H9 (cell line): ENCODE measurements around the gene SLC25A12. TPM values are rescaled to one million over a fixed set of nuclear protein-coding genes. Genes with fewer than 3 reads are reported as not detected.

Experiments used
- DNase-seq: peaks from one replicate; pipeline ENCODE4 v3.0.0-alpha.2; 2017
- H2AFZ ChIP-seq: one replicate; pipeline ENCODE4 v1.6.1; 2013; ENCODE audit warnings: mild to moderate bottlenecking, low read length, control low read depth, moderate library complexity
- H2AK5ac ChIP-seq: 2 replicates; pipeline ENCODE4 v1.6.1; 2013; ENCODE audit warnings: low read length, control low read depth, mixed read lengths; ENCODE audit not compliant: insufficient read length
- H2BK120ac ChIP-seq: one replicate; pipeline ENCODE4 v1.6.1; 2013; ENCODE audit warnings: low read depth, mild to moderate bottlenecking, low read length, control low read depth, inconsistent platforms; ENCODE audit not compliant: poor library complexity, severe bottlenecking
- H2BK12ac ChIP-seq: 2 replicates; pipeline ENCODE4 v1.6.1; 2013; ENCODE audit warnings: low read length, control low read depth, mixed read lengths, low read depth; ENCODE audit not compliant: insufficient read length
- H2BK15ac ChIP-seq: 2 replicates; pipeline ENCODE4 v1.6.1; 2013; ENCODE audit warnings: low read depth, low read length, control low read depth
- H2BK20ac ChIP-seq: one replicate; pipeline ENCODE4 v1.6.1; 2013; ENCODE audit warnings: low read depth, mild to moderate bottlenecking, low read length, control low read depth, inconsistent platforms; ENCODE audit not compliant: poor library complexity, severe bottlenecking
- H2BK5ac ChIP-seq: 2 replicates; pipeline ENCODE4 v1.6.1; 2013; ENCODE audit warnings: low read length, control low read depth, mixed read lengths; ENCODE audit not compliant: insufficient read length
- H3K14ac ChIP-seq: 2 replicates; pipeline ENCODE4 v1.6.1; 2013; ENCODE audit warnings: low read length, control low read depth; ENCODE audit not compliant: insufficient read depth
- H3K18ac ChIP-seq: 2 replicates; pipeline ENCODE4 v1.6.1; 2013; ENCODE audit warnings: low read depth, mild to moderate bottlenecking, mixed read lengths, low read length, control low read depth; ENCODE audit not compliant: insufficient read length
- H3K23ac ChIP-seq: 2 replicates; pipeline ENCODE4 v1.6.1; 2013; ENCODE audit warnings: low read length, control low read depth, mixed read lengths, low read depth; ENCODE audit not compliant: insufficient read length
- H3K23me2 ChIP-seq: 2 replicates; pipeline ENCODE4 v1.6.1; 2013; ENCODE audit warnings: low read depth, mild to moderate bottlenecking, mixed read lengths, low read length, control low read depth; ENCODE audit not compliant: insufficient read length, poor library complexity, severe bottlenecking
- H3K27ac ChIP-seq: 2 replicates; pipeline ENCODE4 v1.5.1; 2013; ENCODE audit warnings: low read length, control low read depth, mixed read lengths, low read depth; ENCODE audit not compliant: insufficient read length
- H3K27me3 ChIP-seq: 2 replicates; pipeline ENCODE4 v1.6.1; 2013; ENCODE audit warnings: low read length, control low read depth, inconsistent platforms; ENCODE audit not compliant: insufficient read depth
- H3K4ac ChIP-seq: 2 replicates; pipeline ENCODE4 v1.6.1; 2013; ENCODE audit warnings: low read depth, mild to moderate bottlenecking, control low read depth, inconsistent platforms, low read length, moderate library complexity
- H3K4me1 ChIP-seq: 2 replicates; pipeline ENCODE4 v1.6.1; 2013; ENCODE audit warnings: low read length, control low read depth, inconsistent platforms; ENCODE audit not compliant: insufficient read depth
- H3K4me2 ChIP-seq: 2 replicates; pipeline ENCODE4 v1.6.1; 2013; ENCODE audit warnings: low read length, control low read depth, mixed read lengths; ENCODE audit not compliant: insufficient read length, insufficient read depth
- H3K56ac ChIP-seq: 2 replicates; pipeline ENCODE4 v1.6.1; 2013; ENCODE audit warnings: low read depth, mild to moderate bottlenecking, mixed read lengths, low read length, control low read depth; ENCODE audit not compliant: insufficient read length
- H3K79me1 ChIP-seq: 2 replicates; pipeline ENCODE4 v1.6.1; 2013; ENCODE audit warnings: low read depth, mild to moderate bottlenecking, moderate library complexity, low read length, control low read depth, inconsistent platforms; ENCODE audit not compliant: insufficient read depth, poor library complexity, severe bottlenecking
- H3K79me2 ChIP-seq: 2 replicates; pipeline ENCODE4 v1.6.1; 2013; ENCODE audit warnings: low read length, control low read depth, inconsistent platforms; ENCODE audit not compliant: insufficient read depth
- H3K9ac ChIP-seq: 2 replicates; pipeline ENCODE4 v1.6.1; 2013; ENCODE audit warnings: low read length, control low read depth, mixed read lengths; ENCODE audit not compliant: insufficient read length; ENCODE audit errors: extremely low read depth
- H3K9me3 ChIP-seq: one replicate; pipeline ENCODE4 v1.6.1; 2013; ENCODE audit warnings: low read depth, low read length, inconsistent platforms; ENCODE audit not compliant: control insufficient read depth
- H3T11ph ChIP-seq: one replicate; pipeline ENCODE4 v1.6.1; 2013; ENCODE audit warnings: mild to moderate bottlenecking, low read length, control low read depth, inconsistent platforms
- H4K20me1 ChIP-seq: one replicate; pipeline ENCODE4 v1.6.1; 2013; ENCODE audit not compliant: control insufficient read depth, insufficient read length, insufficient read depth
- H4K5ac ChIP-seq: 2 replicates; pipeline ENCODE4 v1.6.1; 2013; ENCODE audit warnings: low read depth, mild to moderate bottlenecking, mixed read lengths, low read length, control low read depth; ENCODE audit not compliant: insufficient read length
- H4K8ac ChIP-seq: replicated peaks from 2 replicates; pipeline ENCODE4 v1.6.1; 2013; ENCODE audit warnings: low read length, control low read depth, mixed read lengths, low read depth; ENCODE audit not compliant: insufficient read length
- H4K91ac ChIP-seq: 2 replicates; pipeline ENCODE4 v1.6.1; 2013; ENCODE audit warnings: low read depth, mild to moderate bottlenecking, moderate library complexity, mixed read lengths, low read length, control low read depth; ENCODE audit not compliant: insufficient read length
- H3K27ac Mint-ChIP-seq, 3 experiments: 2 replicates in 2 of 3; 3 replicates in 1 of 3; pipeline ENCODE4 v1.8.0; 2020 to 2021; ENCODE audit warnings: mixed read lengths in 3 of 3, mild to moderate bottlenecking in 1 of 3, moderate library complexity in 1 of 3
- H3K27me3 Mint-ChIP-seq: 2 replicates; pipeline ENCODE4 v1.8.0; 2021; ENCODE audit warnings: low read depth, mild to moderate bottlenecking, moderate library complexity, mixed read lengths
- H3K36me3 Mint-ChIP-seq, 3 experiments: 2 replicates in 2 of 3; 3 replicates in 1 of 3; pipeline ENCODE4 v1.8.0; 2020 to 2021; ENCODE audit warnings: low read depth in 3 of 3, mixed read lengths in 3 of 3; ENCODE audit not compliant: insufficient read depth in 1 of 3
- H3K4me1 Mint-ChIP-seq, 2 experiments: 2 replicates each; pipeline ENCODE4 v1.8.0; 2020; ENCODE audit warnings: mixed read lengths in 2 of 2
- H3K4me3 Mint-ChIP-seq, 2 experiments: 2 replicates in 1 of 2; 3 replicates in 1 of 2; pipeline ENCODE4 v1.8.0; 2020 to 2021; ENCODE audit warnings: mild to moderate bottlenecking in 2 of 2, mixed read lengths in 2 of 2, moderate library complexity in 1 of 2
- H3K9me3 Mint-ChIP-seq, 2 experiments: 2 replicates in 1 of 2; 3 replicates in 1 of 2; pipeline ENCODE4 v1.8.0; 2020; ENCODE audit warnings: mild to moderate bottlenecking in 2 of 2, mixed read lengths in 2 of 2, moderate library complexity in 1 of 2
- CTCF ChIP-seq: fragments of 200-600 bp; sonication (generic); conservative IDR thresholded peaks from 3 replicates; pipeline ENCODE4 v1.8.0; 2021; ENCODE audit warnings: antibody characterized with exemption, mild to moderate bottlenecking
- WGBS: extraction: QIAGEN DNeasy Blood & Tissue Kit; methylation state at CpG from one replicate; pipeline ENCODE4 v1.1.7; 2013; ENCODE audit warnings: missing lambda C conversion rate, low lambda C conversion rate, mixed read lengths; ENCODE audit not compliant: insufficient read length; ENCODE audit errors: extremely low coverage; 5-methylcytosine and 5-hydroxymethylcytosine counted together
- total RNA-seq: library from RNA; stranded (reverse); gene quantifications from 2 replicates; pipeline ENCODE4 v1.2.1, GENCODE V29; 2021

SLC25A12 gene
- total RNA-seq, 1 experiment from 2014 or later: 10.1 TPM

GRCh38 chr2:171862501-171862900 lies 31.5 kb downstream of the SLC25A12 start:
- H3K4me1 ChIP-seq: no peaks in the 10 kb centered on the region
- H2BK15ac ChIP-seq: no peak overlapping the region
- no peak overlapping the region for H2BK12ac ChIP-seq
- no peak overlapping the region for H3K4ac ChIP-seq
- no peak overlapping the region for H3K9ac ChIP-seq
- Mint-ChIP-seq H3K36me3 (peaks cover 4 to 6% (median 5%) of the 10 kb centered on the region in 3 experiments; a peak in 6 of 7 replicates), H3K27me3 (no peaks in the 10 kb centered on the region), H3K4me1 (no peaks in the 10 kb centered on the region; a peak in 1 of 4 replicates), H3K4me3 (no peak overlapping the region), H3K9me3 (peaks cover 3 to 4% of the 10 kb centered on the region in 2 experiments; a peak in 4 of 5 replicates), H3K27ac (peak overlapping the region in 1 of 3 experiments; percentile 39; a peak in 1 of 7 replicates)
- H3K18ac ChIP-seq: no peak overlapping the region
- H3T11ph ChIP-seq: no peak overlapping the region
- no peak overlapping the region for H2BK20ac ChIP-seq
- no CpG with 5 or more reads among the region's 3 CpGs for WGBS
- no peak overlapping the region for H3K4me2 ChIP-seq
- no peak for DNase-seq
- H3K9me3 ChIP-seq: no peaks in the 10 kb centered on the region
- H3K56ac ChIP-seq: no peak overlapping the region
- no peaks in the 10 kb centered on the region for H3K79me2 ChIP-seq
- no peak overlapping the region for H3K23ac ChIP-seq
- H4K8ac ChIP-seq: no peak overlapping the region
- no peak overlapping the region for H4K91ac ChIP-seq
- H3K14ac ChIP-seq: no peak overlapping the region
- H4K5ac ChIP-seq: no peak overlapping the region
- TF ChIP-seq CTCF: no peak
- no peaks in the 10 kb centered on the region for H3K27me3 ChIP-seq
- H4K20me1 ChIP-seq: no peaks in the 10 kb centered on the region
- no peak overlapping the region for H2BK5ac ChIP-seq
- H3K79me1 ChIP-seq: no peaks in the 10 kb centered on the region
- no peaks in the 10 kb centered on the region for H3K23me2 ChIP-seq
- H2AK5ac ChIP-seq: no peak overlapping the region
- no peak overlapping the region for H3K27ac ChIP-seq
- H2AFZ ChIP-seq: no peak overlapping the region
- H2BK120ac ChIP-seq: no peak overlapping the region
